Measurements from ENCODE around the gene MCM3AP.

MCM3AP gene

GRCh38 chr21:46193829-46194373 lies 91.5 kb downstream of the MCM3AP start:
- Histone ChIP-seq H3K4me3 (ENCODE audit: insufficient read depth, low read depth, low read length) (no peak overlapping the region), H3K27ac (ENCODE audit: insufficient read depth, low read depth, low read length, poor library complexity, severe bottlenecking) (no peak overlapping the region), H3K9me3 (ENCODE audit: control insufficient read depth, low read length) (no peaks in the 10 kb centered on the region), H3K36me3 (ENCODE audit: control insufficient read depth, insufficient read depth, low read length) (peaks cover 13% of the 10 kb centered on the region), H3K27me3 (ENCODE audit: control insufficient read depth, insufficient read depth, low read length, poor library complexity, severe bottlenecking) (no peaks in the 10 kb centered on the region), H3K4me1 (ENCODE audit: control insufficient read depth, insufficient read depth, low read length) (no peaks in the 10 kb centered on the region)
- WGBS, 2 experiments = 94 to 95% methylated on average over 10 of the region's 10 CpGs

- Histone ChIP-seq H3K4me1 (ENCODE audit: control insufficient read depth, insufficient read depth, low read length) (no peaks in the 10 kb centered on the region), H3K4me3 (ENCODE audit: insufficient read depth, low read depth, low read length) (no peak overlapping the region), H3K27me3 (ENCODE audit: control insufficient read depth, insufficient read depth, low read length, poor library complexity, severe bottlenecking) (no peaks in the 10 kb centered on the region), H3K9me3 (ENCODE audit: control insufficient read depth, low read length) (no peaks in the 10 kb centered on the region), H3K27ac (ENCODE audit: insufficient read depth, low read depth, low read length, poor library complexity, severe bottlenecking) (no peak overlapping the region), H3K36me3 (ENCODE audit: control insufficient read depth, insufficient read depth, low read length) (peaks cover 13% of the 10 kb centered on the region)
- WGBS, 2 experiments = 96 to 97% methylated on average over 20 of the region's 20 CpGs
Measured at GRCh38 chr21:46191686-46192575, 93.5 kb downstream of the MCM3AP start.

- Histone ChIP-seq H3K27ac (ENCODE audit: insufficient read depth, low read depth, low read length, poor library complexity, severe bottlenecking) (no peak overlapping the region), H3K36me3 (ENCODE audit: control insufficient read depth, insufficient read depth, low read length) (peaks cover 13% of the 10 kb centered on the region), H3K27me3 (ENCODE audit: control insufficient read depth, insufficient read depth, low read length, poor library complexity, severe bottlenecking) (no peaks in the 10 kb centered on the region), H3K9me3 (ENCODE audit: control insufficient read depth, low read length) (no peaks in the 10 kb centered on the region), H3K4me1 (ENCODE audit: control insufficient read depth, insufficient read depth, low read length) (no peaks in the 10 kb centered on the region), H3K4me3 (ENCODE audit: insufficient read depth, low read depth, low read length) (no peak overlapping the region)
- WGBS, 2 experiments = 91 to 92% methylated on average over 4 of the region's 4 CpGs
Measured at GRCh38 chr21:46191257-46191685, 94.1 kb downstream of the MCM3AP start.

- Histone ChIP-seq H3K27ac (ENCODE audit: insufficient read depth, low read depth, low read length, poor library complexity, severe bottlenecking) (no peak overlapping the region), H3K36me3 (ENCODE audit: control insufficient read depth, insufficient read depth, low read length) (peaks cover 13% of the 10 kb centered on the region)
- 93 to 94% methylated on average over 15 of the region's 15 CpGs for WGBS, 2 experiments
Measured at GRCh38 chr21:46190491-46191131, 94.8 kb downstream of the MCM3AP start.

GRCh38 chr21:46189959-46190490 lies 95.4 kb downstream of the MCM3AP start:
- Histone ChIP-seq H3K27me3 (ENCODE audit: control insufficient read depth, insufficient read depth, low read length, poor library complexity, severe bottlenecking) (no peaks in the 10 kb centered on the region), H3K9me3 (ENCODE audit: control insufficient read depth, low read length) (no peaks in the 10 kb centered on the region), H3K36me3 (ENCODE audit: control insufficient read depth, insufficient read depth, low read length) (peaks cover 13% of the 10 kb centered on the region), H3K27ac (ENCODE audit: insufficient read depth, low read depth, low read length, poor library complexity, severe bottlenecking) (no peak overlapping the region), H3K4me1 (ENCODE audit: control insufficient read depth, insufficient read depth, low read length) (no peaks in the 10 kb centered on the region), H3K4me3 (ENCODE audit: insufficient read depth, low read depth, low read length) (no peak overlapping the region)
- 94 to 95% methylated on average over 14 of the region's 14 CpGs for WGBS, 2 experiments

More at GRCh38 chr21:46190491-46191131, 94.8 kb downstream of the MCM3AP start:
- Histone ChIP-seq H3K9me3 (ENCODE audit: control insufficient read depth, low read length) (no peaks in the 10 kb centered on the region), H3K27me3 (ENCODE audit: control insufficient read depth, insufficient read depth, low read length, poor library complexity, severe bottlenecking) (no peaks in the 10 kb centered on the region), H3K4me1 (ENCODE audit: control insufficient read depth, insufficient read depth, low read length) (no peaks in the 10 kb centered on the region), H3K4me3 (ENCODE audit: insufficient read depth, low read depth, low read length) (no peak overlapping the region)

- Histone ChIP-seq H3K4me3 (ENCODE audit: insufficient read depth, low read depth, low read length) (no peak overlapping the region), H3K4me1 (ENCODE audit: control insufficient read depth, insufficient read depth, low read length) (no peaks in the 10 kb centered on the region), H3K27me3 (ENCODE audit: control insufficient read depth, insufficient read depth, low read length, poor library complexity, severe bottlenecking) (no peaks in the 10 kb centered on the region), H3K9me3 (ENCODE audit: control insufficient read depth, low read length) (no peaks in the 10 kb centered on the region), H3K27ac (ENCODE audit: insufficient read depth, low read depth, low read length, poor library complexity, severe bottlenecking) (no peak overlapping the region), H3K36me3 (ENCODE audit: control insufficient read depth, insufficient read depth, low read length) (peaks cover 10% of the 10 kb centered on the region)
- WGBS, 2 experiments = 82 to 86% methylated on average over 9 of the region's 9 CpGs
Measured at GRCh38 chr21:46189213-46189958, 96.0 kb downstream of the MCM3AP start.

GRCh38 chr21:46188226-46189212 lies 96.9 kb downstream of the MCM3AP start:
- WGBS, 2 experiments = 62 to 72% methylated on average over 14 to 17 of the region's 17 CpGs
- H3K4me1 ChIP-seq (ENCODE audit: control insufficient read depth, insufficient read depth, low read length) = no peaks in the 10 kb centered on the region
- no peaks in the 10 kb centered on the region for H3K27me3 ChIP-seq (ENCODE audit: control insufficient read depth, insufficient read depth, low read length, poor library complexity, severe bottlenecking)
- no peaks in the 10 kb centered on the region for H3K9me3 ChIP-seq (ENCODE audit: control insufficient read depth, low read length)
- H3K36me3 ChIP-seq (ENCODE audit: control insufficient read depth, insufficient read depth, low read length) = peaks cover 6% of the 10 kb centered on the region
- no peak overlapping the region for H3K27ac ChIP-seq (ENCODE audit: insufficient read depth, low read depth, low read length, poor library complexity, severe bottlenecking)
- H3K4me3 ChIP-seq (ENCODE audit: insufficient read depth, low read depth, low read length) = no peak overlapping the region

GRCh38 chr21:46187814-46188213 lies 97.6 kb downstream of the MCM3AP start:
- Histone ChIP-seq H3K4me1 (ENCODE audit: control insufficient read depth, insufficient read depth, low read length) (no peaks in the 10 kb centered on the region), H3K27me3 (ENCODE audit: control insufficient read depth, insufficient read depth, low read length, poor library complexity, severe bottlenecking) (no peaks in the 10 kb centered on the region), H3K36me3 (ENCODE audit: control insufficient read depth, insufficient read depth, low read length) (peaks cover 6% of the 10 kb centered on the region), H3K9me3 (ENCODE audit: control insufficient read depth, low read length) (no peaks in the 10 kb centered on the region), H3K4me3 (ENCODE audit: insufficient read depth, low read depth, low read length) (no peak overlapping the region), H3K27ac (ENCODE audit: insufficient read depth, low read depth, low read length, poor library complexity, severe bottlenecking) (no peak overlapping the region)
- 92 to 97% methylated on average over 7 of the region's 7 CpGs for WGBS, 2 experiments

- 93 to 97% methylated on average over 8 of the region's 8 CpGs for WGBS, 2 experiments
Measured at GRCh38 chr21:46187261-46187660, 98.2 kb downstream of the MCM3AP start.

More at GRCh38 chr21:46187261-46187660, 98.2 kb downstream of the MCM3AP start:
- no peaks in the 10 kb centered on the region for H3K27me3 ChIP-seq (ENCODE audit: control insufficient read depth, insufficient read depth, low read length, poor library complexity, severe bottlenecking)
- H3K36me3 ChIP-seq (ENCODE audit: control insufficient read depth, insufficient read depth, low read length) = peaks cover 6% of the 10 kb centered on the region
- no peak overlapping the region for H3K27ac ChIP-seq (ENCODE audit: insufficient read depth, low read depth, low read length, poor library complexity, severe bottlenecking)
- no peaks in the 10 kb centered on the region for H3K4me1 ChIP-seq (ENCODE audit: control insufficient read depth, insufficient read depth, low read length)
- H3K9me3 ChIP-seq (ENCODE audit: control insufficient read depth, low read length) = no peaks in the 10 kb centered on the region
- no peak overlapping the region for H3K4me3 ChIP-seq (ENCODE audit: insufficient read depth, low read depth, low read length)

Measured in ectodermal cell (in vitro differentiated cells).